GM18511 (cell line): ENCODE data around the gene ADNP2.
"Not testable (repeated sequence)": the region's sequence is repeated elsewhere in the genome, so short reads cannot be mapped to it uniquely, and the experiment has no call there.

ENCODE experiments used
- ATAC-seq: cut with Tn5 transposase; IDR thresholded peaks from one replicate; pipeline ENCODE4 v1.9.1; 2021; ENCODE audit warnings: mild to moderate bottlenecking, moderate library complexity; ENCODE audit not compliant: unreplicated experiment

The ADNP2 gene

GRCh38 chr18:80145196-80145804 lies 36.2 kb downstream of the ADNP2 start:
- ATAC-seq, result no peak

- ATAC-seq, result peak; percentile 38
Measured at GRCh38 chr18:80147037-80147417, 38.0 kb downstream of the ADNP2 start.

GRCh38 chr18:80147418-80148325 lies 38.6 kb downstream of the ADNP2 start:
- peak; percentile 87 for ATAC-seq

- ATAC-seq, result no peak
Measured at GRCh38 chr18:80148326-80149199, 39.5 kb downstream of the ADNP2 start.

- no peak for ATAC-seq
Measured at GRCh38 chr18:80149667-80150066, 40.6 kb downstream of the ADNP2 start.

GRCh38 chr18:80154293-80154692 lies 45.2 kb downstream of the ADNP2 start:
- peak; percentile 88 for ATAC-seq

GRCh38 chr18:80157708-80158343 lies 48.8 kb downstream of the ADNP2 start:
- no peak for ATAC-seq

GRCh38 chr18:80158365-80158764 lies 49.3 kb downstream of the ADNP2 start:
- no peak for ATAC-seq

- no peak for ATAC-seq
Measured at GRCh38 chr18:80159713-80160636, 50.9 kb downstream of the ADNP2 start.

GRCh38 chr18:80161781-80162417 lies 52.8 kb downstream of the ADNP2 start:
- ATAC-seq, result no peak

- ATAC-seq, result no peak
Measured at GRCh38 chr18:80163183-80163582, 54.1 kb downstream of the ADNP2 start.

GRCh38 chr18:80164727-80165355 lies 55.8 kb downstream of the ADNP2 start:
- not testable (repeated sequence) for ATAC-seq

GRCh38 chr18:80166240-80166639 lies 57.2 kb downstream of the ADNP2 start:
- ATAC-seq, result no peak

GRCh38 chr18:80166725-80167124 lies 57.7 kb downstream of the ADNP2 start:
- no peak for ATAC-seq

GRCh38 chr18:80167331-80167730 lies 58.3 kb downstream of the ADNP2 start:
- no peak for ATAC-seq

GRCh38 chr18:80167931-80168330 lies 58.9 kb downstream of the ADNP2 start:
- no peak for ATAC-seq

- no peak for ATAC-seq
Measured at GRCh38 chr18:80168346-80168745, 59.3 kb downstream of the ADNP2 start.

GRCh38 chr18:80168982-80169381 lies 59.9 kb downstream of the ADNP2 start:
- no peak for ATAC-seq

- no peak for ATAC-seq
Measured at GRCh38 chr18:80169607-80170006, 60.5 kb downstream of the ADNP2 start.
